ENCODE results near the gene GSTK1.

DNA sequence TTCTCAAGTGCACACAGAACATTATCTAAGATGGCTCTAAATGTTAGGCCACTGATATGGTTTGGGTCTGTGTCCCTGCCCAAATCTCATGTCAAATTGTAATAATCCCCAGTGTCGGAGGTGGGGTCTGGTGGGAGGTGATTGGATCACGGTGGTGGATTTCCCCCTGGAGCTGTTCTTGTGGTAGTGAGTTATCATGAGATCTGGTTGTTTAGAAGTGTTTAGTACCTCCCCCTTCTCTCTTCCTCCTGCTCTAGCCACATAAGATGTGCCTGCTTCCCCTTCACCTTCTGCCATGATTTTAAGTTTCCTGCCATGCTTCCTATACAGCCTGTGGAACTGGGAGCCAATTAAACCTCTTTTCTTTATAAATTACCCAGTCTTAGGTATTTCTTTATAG, 11.2 kb upstream of the GSTK1 start:
- TF ChIP-seq, protein P1, sequence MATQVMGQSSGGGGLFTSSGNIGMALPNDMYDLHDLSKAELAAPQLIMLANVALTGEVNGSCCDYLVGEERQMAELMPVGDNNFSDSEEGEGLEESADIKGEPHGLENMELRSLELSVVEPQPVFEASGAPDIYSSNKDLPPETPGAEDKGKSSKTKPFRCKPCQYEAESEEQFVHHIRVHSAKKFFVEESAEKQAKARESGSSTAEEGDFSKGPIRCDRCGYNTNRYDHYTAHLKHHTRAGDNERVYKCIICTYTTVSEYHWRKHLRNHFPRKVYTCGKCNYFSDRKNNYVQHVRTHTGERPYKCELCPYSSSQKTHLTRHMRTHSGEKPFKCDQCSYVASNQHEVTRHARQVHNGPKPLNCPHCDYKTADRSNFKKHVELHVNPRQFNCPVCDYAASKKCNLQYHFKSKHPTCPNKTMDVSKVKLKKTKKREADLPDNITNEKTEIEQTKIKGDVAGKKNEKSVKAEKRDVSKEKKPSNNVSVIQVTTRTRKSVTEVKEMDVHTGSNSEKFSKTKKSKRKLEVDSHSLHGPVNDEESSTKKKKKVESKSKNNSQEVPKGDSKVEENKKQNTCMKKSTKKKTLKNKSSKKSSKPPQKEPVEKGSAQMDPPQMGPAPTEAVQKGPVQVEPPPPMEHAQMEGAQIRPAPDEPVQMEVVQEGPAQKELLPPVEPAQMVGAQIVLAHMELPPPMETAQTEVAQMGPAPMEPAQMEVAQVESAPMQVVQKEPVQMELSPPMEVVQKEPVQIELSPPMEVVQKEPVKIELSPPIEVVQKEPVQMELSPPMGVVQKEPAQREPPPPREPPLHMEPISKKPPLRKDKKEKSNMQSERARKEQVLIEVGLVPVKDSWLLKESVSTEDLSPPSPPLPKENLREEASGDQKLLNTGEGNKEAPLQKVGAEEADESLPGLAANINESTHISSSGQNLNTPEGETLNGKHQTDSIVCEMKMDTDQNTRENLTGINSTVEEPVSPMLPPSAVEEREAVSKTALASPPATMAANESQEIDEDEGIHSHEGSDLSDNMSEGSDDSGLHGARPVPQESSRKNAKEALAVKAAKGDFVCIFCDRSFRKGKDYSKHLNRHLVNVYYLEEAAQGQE (IDR thresholded peaks at IDR 0.05; ENCODE audit: insufficient replicate concordance, low read depth) = no peak
- TF ChIP-seq, protein P2, sequence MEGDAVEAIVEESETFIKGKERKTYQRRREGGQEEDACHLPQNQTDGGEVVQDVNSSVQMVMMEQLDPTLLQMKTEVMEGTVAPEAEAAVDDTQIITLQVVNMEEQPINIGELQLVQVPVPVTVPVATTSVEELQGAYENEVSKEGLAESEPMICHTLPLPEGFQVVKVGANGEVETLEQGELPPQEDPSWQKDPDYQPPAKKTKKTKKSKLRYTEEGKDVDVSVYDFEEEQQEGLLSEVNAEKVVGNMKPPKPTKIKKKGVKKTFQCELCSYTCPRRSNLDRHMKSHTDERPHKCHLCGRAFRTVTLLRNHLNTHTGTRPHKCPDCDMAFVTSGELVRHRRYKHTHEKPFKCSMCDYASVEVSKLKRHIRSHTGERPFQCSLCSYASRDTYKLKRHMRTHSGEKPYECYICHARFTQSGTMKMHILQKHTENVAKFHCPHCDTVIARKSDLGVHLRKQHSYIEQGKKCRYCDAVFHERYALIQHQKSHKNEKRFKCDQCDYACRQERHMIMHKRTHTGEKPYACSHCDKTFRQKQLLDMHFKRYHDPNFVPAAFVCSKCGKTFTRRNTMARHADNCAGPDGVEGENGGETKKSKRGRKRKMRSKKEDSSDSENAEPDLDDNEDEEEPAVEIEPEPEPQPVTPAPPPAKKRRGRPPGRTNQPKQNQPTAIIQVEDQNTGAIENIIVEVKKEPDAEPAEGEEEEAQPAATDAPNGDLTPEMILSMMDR (IDR thresholded peaks at IDR 0.05; ENCODE audit: insufficient read depth, low read length) = no peak
- no peak for TF ChIP-seq POLR2AphosphoS5 (IDR thresholded peaks at IDR 0.05; ENCODE audit: low read depth)
- no peak for TF ChIP-seq GABPA (IDR thresholded peaks at IDR 0.05; ENCODE audit: low read depth)
- TF ChIP-seq SPI1 (IDR thresholded peaks at IDR 0.05; ENCODE audit: borderline replicate concordance, low read depth) = no peak
